HepG2 (cell line): ENCODE data around the gene FAM168A. TPM values are rescaled to one million over a fixed set of nuclear protein-coding genes. Genes with fewer than 3 reads are reported as not detected.

Experiments used
- ARID3A ChIP-seq: IDR thresholded peaks from 2 replicates; pipeline ENCODE4 v1.6.1; 2012; ENCODE audit warnings: low read depth, low read length, improper control_type of control experiment
- ARID5B ChIP-seq: IDR thresholded peaks from 2 replicates; pipeline ENCODE4 v1.4.0; 2020; ENCODE audit warnings: mild to moderate bottlenecking, missing genetic modification reagents
- BCL6 ChIP-seq: IDR thresholded peaks from 2 replicates; pipeline ENCODE4 v1.6.1; 2016; ENCODE audit warnings: missing genetic modification reagents, missing compliant biosample characterization
- CCDC6 ChIP-seq: sonication (generic); formaldehyde crosslinking; IDR thresholded peaks from 2 replicates; pipeline ENCODE4 v1.8.1; 2022; ENCODE audit warnings: mild to moderate bottlenecking, missing genetic modification reagents, moderate library complexity
- HNF4A ChIP-seq: sonication (generic); formaldehyde crosslinking; IDR thresholded peaks from 2 replicates; pipeline ENCODE4 v1.4.0; 2020; ENCODE audit warnings: missing genetic modification reagents
- MXD1 ChIP-seq: sonication (generic); formaldehyde crosslinking; IDR thresholded peaks from 2 replicates; pipeline ENCODE4 v1.4.0; 2020; ENCODE audit warnings: mild to moderate bottlenecking, missing genetic modification reagents
- NR1H2 ChIP-seq: sonication (generic); formaldehyde crosslinking; IDR thresholded peaks from 2 replicates; pipeline ENCODE4 v1.8.1; 2022; ENCODE audit warnings: low read depth, missing genetic modification reagents, borderline replicate concordance
- NRL ChIP-seq: sonication (generic); formaldehyde crosslinking; IDR thresholded peaks from 2 replicates; pipeline ENCODE4 v1.5.0; 2020; ENCODE audit warnings: missing genetic modification reagents, mild to moderate bottlenecking, moderate library complexity, borderline replicate concordance
- PHB2 ChIP-seq: fragments of 450-650 bp; IDR thresholded peaks from 2 replicates; pipeline ENCODE4 v1.6.1; 2018; ENCODE audit not compliant: partially characterized antibody
- PRMT3 ChIP-seq: sonication (generic); formaldehyde crosslinking; IDR thresholded peaks from 2 replicates; pipeline ENCODE4 v1.8.1; 2022; ENCODE audit warnings: low read depth, mild to moderate bottlenecking, moderate library complexity, missing genetic modification reagents, borderline replicate concordance
- SAP130 ChIP-seq: IDR thresholded peaks from 2 replicates; pipeline ENCODE4 v1.6.1; 2016; ENCODE audit warnings: low read depth
- SATB2 ChIP-seq: sonication (generic); formaldehyde crosslinking; IDR thresholded peaks from 2 replicates; pipeline ENCODE4 v1.5.0; 2020; ENCODE audit warnings: missing genetic modification reagents
- SIN3B ChIP-seq: fragments of 150-350 bp; IDR thresholded peaks from 2 replicates; pipeline ENCODE4 v1.6.1; 2014; ENCODE audit warnings: low read length
- YEATS2 ChIP-seq: sonication (generic); formaldehyde crosslinking; IDR thresholded peaks from 2 replicates; pipeline ENCODE4 v1.4.0; 2020; ENCODE audit warnings: missing genetic modification reagents, borderline replicate concordance
- ZC3H13 ChIP-seq: sonication (generic); formaldehyde crosslinking; IDR thresholded peaks from 2 replicates; pipeline ENCODE4 v1.8.1; 2023; ENCODE audit warnings: mild to moderate bottlenecking, missing genetic modification reagents, moderate library complexity
- ZKSCAN5 ChIP-seq: sonication (generic); formaldehyde crosslinking; IDR thresholded peaks from 2 replicates; pipeline ENCODE4 v1.5.1; 2020; ENCODE audit warnings: mild to moderate bottlenecking, missing genetic modification reagents
- ZNF10 ChIP-seq: sonication (generic); formaldehyde crosslinking; IDR thresholded peaks from 2 replicates; pipeline ENCODE4 v1.4.0; 2020; ENCODE audit warnings: mild to moderate bottlenecking, low read depth, missing genetic modification reagents, borderline replicate concordance
- ZNF205 ChIP-seq: IDR thresholded peaks from 2 replicates; pipeline ENCODE4 v1.6.1; 2018; ENCODE audit warnings: missing biosample characterization, missing genetic modification reagents
- ZNF432 ChIP-seq: sonication (generic); formaldehyde crosslinking; IDR thresholded peaks from 2 replicates; pipeline ENCODE4 v1.5.0; 2020; ENCODE audit warnings: missing genetic modification reagents, mild to moderate bottlenecking, borderline replicate concordance
- ZNF589 ChIP-seq: sonication (generic); formaldehyde crosslinking; conservative IDR thresholded peaks from 2 replicates; pipeline ENCODE4 v1.8.0; 2022; ENCODE audit warnings: mild to moderate bottlenecking, moderate library complexity, missing genetic modification reagents
- ZNF670 ChIP-seq: sonication (generic); formaldehyde crosslinking; IDR thresholded peaks from 2 replicates; pipeline ENCODE4 v1.8.0; 2022; ENCODE audit warnings: mild to moderate bottlenecking, missing genetic modification reagents, borderline replicate concordance
- polyA plus RNA-seq, 8 experiments: library from polyadenylated mRNA; depleted of rRNA in 3 of 8; stranded (reverse) in 7 of 8; unstranded in 1 of 8; fragments of >200 nt; fragmentation: Illumina TruSeq in 4 of 8; extraction: Trizol in 4 of 8; gene quantifications; 2 replicates each; pipeline versions ENCODE4 v1.2.1 to v1.2.3, GENCODE V29; 2011 to 2016; ENCODE audit warnings: low read depth in 4 of 8, missing spikeins in 1 of 8, mixed read lengths in 1 of 8; ENCODE audit not compliant: insufficient read depth in 1 of 8
- total RNA-seq, 5 experiments: library from RNA; depleted of rRNA; stranded (reverse); fragments of >200 nt; fragmentation: Illumina TruSeq; extraction: Trizol; gene quantifications; 2 replicates each; pipeline ENCODE4 v1.2.3, GENCODE V29; 2016; ENCODE audit warnings: low read depth in 1 of 5
- TF ChIP-seq, protein P1 (sequence below): IDR thresholded peaks from 2 replicates; pipeline ENCODE4 v1.6.1; 2016; ENCODE audit warnings: mild to moderate bottlenecking
- TF ChIP-seq, protein P2 (sequence below): sonication (generic); IDR thresholded peaks from 2 replicates; pipeline ENCODE4 v1.6.1; 2016; ENCODE audit warnings: low read depth, borderline replicate concordance

FAM168A gene
- total and polyA plus RNA-seq, 2 of the 13 experiments (the other 11 are each of a cell fraction or from before 2014, with no cell fraction given), result 13.9 to 15.8 TPM

GRCh38 chr11:73404048-73404447, 193.9 kb downstream of the FAM168A start (continued):
- TF ChIP-seq ZC3H13 (CRISPR knock-in tag) (no peak), BCL6 (CRISPR knock-in tag) (peak; percentile 43; the same call in 1 of the 2 replicates), PRMT3 (CRISPR knock-in tag) (no peak), ZKSCAN5 (CRISPR knock-in tag) (no peak), YEATS2 (CRISPR knock-in tag) (no peak; the same call in 1 of the 2 replicates), NR1H2 (CRISPR knock-in tag) (no peak), ZNF205 (0 out of 2 replicates have a peak, but pooled peaks have one; percentile 26), MXD1 (no peak), ZNF589 (CRISPR knock-in tag) (no peak), SAP130 (CRISPR knock-in tag) (peak; percentile 54), ZNF670 (CRISPR knock-in tag) (no peak), HNF4A (CRISPR knock-in tag) (peak; percentile 11; the same call in 1 of the 2 replicates), NRL (CRISPR knock-in tag) (no peak), ZNF10 (no peak), SATB2 (CRISPR knock-in tag) (no peak), ZNF432 (CRISPR knock-in tag) (no peak), PHB2 (no peak), SIN3B (no peak), CCDC6 (CRISPR knock-in tag) (no peak), ARID3A (0 out of 2 replicates have a peak, but pooled peaks have one; percentile 15), ARID5B (CRISPR knock-in tag) (0 out of 2 replicates have a peak, but pooled peaks have one; percentile 19)
- TF ChIP-seq, protein P1, sequence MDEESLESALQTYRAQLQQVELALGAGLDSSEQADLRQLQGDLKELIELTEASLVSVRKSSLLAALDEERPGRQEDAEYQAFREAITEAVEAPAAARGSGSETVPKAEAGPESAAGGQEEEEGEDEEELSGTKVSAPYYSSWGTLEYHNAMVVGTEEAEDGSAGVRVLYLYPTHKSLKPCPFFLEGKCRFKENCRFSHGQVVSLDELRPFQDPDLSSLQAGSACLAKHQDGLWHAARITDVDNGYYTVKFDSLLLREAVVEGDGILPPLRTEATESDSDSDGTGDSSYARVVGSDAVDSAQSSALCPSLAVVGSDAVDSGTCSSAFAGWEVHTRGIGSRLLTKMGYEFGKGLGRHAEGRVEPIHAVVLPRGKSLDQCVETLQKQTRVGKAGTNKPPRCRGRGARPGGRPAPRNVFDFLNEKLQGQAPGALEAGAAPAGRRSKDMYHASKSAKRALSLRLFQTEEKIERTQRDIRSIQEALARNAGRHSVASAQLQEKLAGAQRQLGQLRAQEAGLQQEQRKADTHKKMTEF (CRISPR knock-in tag), result 0 out of 2 replicates have a peak, but pooled peaks have one; percentile 26
- TF ChIP-seq, protein P2, sequence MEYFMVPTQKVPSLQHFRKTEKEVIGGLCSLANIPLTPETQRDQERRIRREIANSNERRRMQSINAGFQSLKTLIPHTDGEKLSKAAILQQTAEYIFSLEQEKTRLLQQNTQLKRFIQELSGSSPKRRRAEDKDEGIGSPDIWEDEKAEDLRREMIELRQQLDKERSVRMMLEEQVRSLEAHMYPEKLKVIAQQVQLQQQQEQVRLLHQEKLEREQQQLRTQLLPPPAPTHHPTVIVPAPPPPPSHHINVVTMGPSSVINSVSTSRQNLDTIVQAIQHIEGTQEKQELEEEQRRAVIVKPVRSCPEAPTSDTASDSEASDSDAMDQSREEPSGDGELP, result 0 out of 2 replicates have a peak, but pooled peaks have one; percentile 21
